ENCODE measurements around the gene SRL. TPM values are rescaled to one million over a fixed set of nuclear protein-coding genes. Genes with fewer than 3 reads are reported as not detected.

The SRL gene
- total and polyA plus RNA-seq, 2 of the 8 experiments (the other 6 are each of a cell fraction or from before 2014, with no cell fraction given), result 0.05 TPM; not detected in 1

DNA sequence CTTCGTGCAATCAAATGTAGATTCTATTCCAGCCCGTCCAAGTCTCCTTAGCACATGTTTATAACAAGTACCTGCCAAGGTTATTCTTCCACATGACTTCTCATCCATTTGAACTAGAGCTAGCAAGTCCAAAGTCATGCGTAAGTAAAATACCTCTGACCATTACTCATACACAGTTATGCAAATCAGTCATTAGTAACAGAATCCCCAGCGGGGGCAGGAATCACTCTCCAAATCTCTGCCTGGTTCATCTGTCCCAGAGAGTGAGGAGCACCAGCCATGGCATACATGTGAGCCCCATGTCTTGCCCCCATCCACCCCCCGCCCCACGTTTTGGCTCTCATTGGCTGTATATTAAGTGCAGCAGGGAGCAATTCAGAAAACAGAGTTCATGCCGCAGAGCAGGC is 27.7 kb downstream of the SRL start:
- Histone ChIP-seq H4K8ac (ENCODE audit: extremely low read depth, insufficient read depth, low read length) (no peak overlapping the region), H3K9ac (replicated peaks in 1 of 4; ENCODE audit: extremely low read depth in 1 of 4, low read depth in 3 of 4, low read length in 3 of 4) (no peak overlapping the region), H3K4me1 (replicated peaks in 1 of 4; ENCODE audit: control insufficient read depth in 3 of 4, insufficient read depth in 4 of 4, low read length in 3 of 4) (peaks cover 6 to 17% (median 8%) of the 10 kb centered on the region in 4 experiments), H3K27me3 (replicated peaks in 1 of 4; ENCODE audit: control insufficient read depth in 3 of 4, extremely low read depth in 1 of 4, insufficient read depth in 3 of 4, low read length in 3 of 4) (no peaks in the 10 kb centered on the region), H2AFZ (ENCODE audit: low read length) (no peak overlapping the region), H4K91ac (replicated peaks; ENCODE audit: insufficient read length, low read length) (no peak overlapping the region), H3K4me3 (ENCODE audit: extremely low read depth in 1 of 4, insufficient read depth in 2 of 4, low read depth in 3 of 4, low read length in 4 of 4) (no peak overlapping the region), H3K14ac (ENCODE audit: insufficient read length) (no peak overlapping the region), H3K79me2 (ENCODE audit: control insufficient read depth in 1 of 2, insufficient read depth in 2 of 2, low read length in 2 of 2) (no peaks in the 10 kb centered on the region), H3K36me3 (ENCODE audit: control insufficient read depth in 2 of 4, insufficient read depth in 4 of 4, low read length in 3 of 4) (no peaks in the 10 kb centered on the region), H4K5ac (ENCODE audit: insufficient read length, low read depth, low read length) (no peak overlapping the region), H3K4ac (replicated peaks; ENCODE audit: insufficient read length, low read depth, low read length) (no peak overlapping the region), H3K79me1 (ENCODE audit: low read depth, low read length) (no peaks in the 10 kb centered on the region), H3K4me2 (ENCODE audit: insufficient read depth in 1 of 2, low read depth in 2 of 2, low read length in 2 of 2) (peak overlapping the region in 1 of 2 experiments; percentile 11; a peak in 2 of 4 replicates), H2BK20ac (ENCODE audit: low read length) (peak overlapping the region; percentile 90; the same call in 1 of the 2 replicates), H3K56ac (replicated peaks; ENCODE audit: insufficient read length, low read depth, low read length) (no peak overlapping the region), H3K9me3 (ENCODE audit: insufficient read depth in 2 of 2, low read depth in 1 of 2, low read length in 1 of 2) (peaks cover 0 to 2% of the 10 kb centered on the region in 2 experiments; a peak in 1 of 4 replicates), H3K23me2 (ENCODE audit: low read depth, low read length) (no peaks in the 10 kb centered on the region; the same call in 1 of the 2 replicates), H2BK12ac (ENCODE audit: low read depth, low read length) (peak overlapping the region; percentile 56; the same call in 1 of the 2 replicates), H2BK120ac (replicated peaks; ENCODE audit: low read depth, low read length) (no peak overlapping the region), H3K18ac (ENCODE audit: extremely low read depth, low read length) (no peak overlapping the region), H2BK15ac (ENCODE audit: low read length) (no peak overlapping the region), H2BK5ac (ENCODE audit: low read depth, low read length) (0 out of 2 replicates have a peak overlapping the region, but pooled peaks have one; percentile 3), H3K23ac (ENCODE audit: insufficient read length) (no peak overlapping the region), H2AK5ac (ENCODE audit: low read depth, low read length) (no peak overlapping the region), H4K20me1 (replicated peaks in 1 of 2; ENCODE audit: control insufficient read depth in 1 of 2, insufficient read depth in 2 of 2, low read length in 2 of 2) (no peaks in the 10 kb centered on the region), H3K27ac (ENCODE audit: low read depth, low read length) (no peak overlapping the region)
- DNase-seq (ENCODE audit: low read depth in 1 of 2, low spot score in 2 of 2) (peak in 1 of 2 experiments; percentile 17), FAIRE-seq (no peak)
- ChIA-PET POLR2A (ENCODE audit: partially characterized antibody) (interaction anchor here (0.7 to 1.2 kb wide), 3 partner anchors 9 to 40 kb away, joined by 4 to 6 read pairs (median 4); no protein-coding TSS in a partner anchor), CTCF (ENCODE audit: partially characterized antibody) (interaction anchor here (1.0 kb wide), 1 partner anchor 17 kb away, joined by 3 read pairs; no protein-coding TSS in a partner anchor)
- TF ChIP-seq, protein P1, sequence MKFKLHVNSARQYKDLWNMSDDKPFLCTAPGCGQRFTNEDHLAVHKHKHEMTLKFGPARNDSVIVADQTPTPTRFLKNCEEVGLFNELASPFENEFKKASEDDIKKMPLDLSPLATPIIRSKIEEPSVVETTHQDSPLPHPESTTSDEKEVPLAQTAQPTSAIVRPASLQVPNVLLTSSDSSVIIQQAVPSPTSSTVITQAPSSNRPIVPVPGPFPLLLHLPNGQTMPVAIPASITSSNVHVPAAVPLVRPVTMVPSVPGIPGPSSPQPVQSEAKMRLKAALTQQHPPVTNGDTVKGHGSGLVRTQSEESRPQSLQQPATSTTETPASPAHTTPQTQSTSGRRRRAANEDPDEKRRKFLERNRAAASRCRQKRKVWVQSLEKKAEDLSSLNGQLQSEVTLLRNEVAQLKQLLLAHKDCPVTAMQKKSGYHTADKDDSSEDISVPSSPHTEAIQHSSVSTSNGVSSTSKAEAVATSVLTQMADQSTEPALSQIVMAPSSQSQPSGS (IDR thresholded peaks at IDR 0.05; ENCODE audit: low read length), result no peak
- WGBS, 2 experiments (ENCODE audit: extremely low coverage in 1 of 2, insufficient coverage in 1 of 2, insufficient read length in 1 of 2, insufficient replicate concordance in 2 of 2, low coverage in 1 of 2, low lambda C conversion rate in 2 of 2, missing lambda C conversion rate in 1 of 2), result 82% methylated on average over 7 of the region's 7 CpGs; no CpG with 5 or more reads in 1 of the 2 experiments

All from H1 (cell line).